ENCODE results near the gene MTFR1L.

DNA sequence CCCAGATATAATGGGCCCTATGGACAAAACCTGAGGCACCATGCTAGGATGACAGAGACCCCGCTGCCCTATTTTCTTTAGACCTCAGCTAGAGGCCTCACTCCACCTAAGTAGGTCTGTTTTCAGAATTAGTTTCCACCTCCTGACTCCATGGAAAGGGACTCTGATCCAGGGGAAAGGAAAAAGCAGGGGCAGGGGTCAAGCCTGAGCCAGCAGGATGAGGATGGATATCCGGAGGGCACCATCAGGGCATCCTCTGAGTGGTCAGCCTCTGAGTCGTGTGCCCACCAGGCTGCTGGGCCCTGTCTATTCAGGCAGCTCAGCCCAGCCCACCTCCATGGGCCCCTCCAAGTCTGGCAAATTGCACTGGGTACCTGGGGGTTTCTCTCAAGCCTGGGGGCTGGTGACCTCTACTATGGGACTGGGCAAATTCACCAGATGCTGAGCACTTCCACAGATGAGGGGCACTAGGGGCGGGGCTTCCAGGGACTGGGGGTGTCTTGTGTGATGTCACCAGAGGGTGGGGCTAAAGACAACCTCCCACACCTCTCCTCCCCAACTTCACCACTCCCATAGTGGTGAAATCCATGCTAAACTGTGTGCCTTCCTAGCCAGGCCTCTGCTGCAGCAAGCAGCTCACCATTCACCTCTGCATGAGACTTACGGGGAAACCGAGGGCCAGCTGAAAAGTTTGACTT is 50.3 kb downstream of the MTFR1L start:
- no peak for TF ChIP-seq FOXM1 (IDR thresholded peaks at IDR 0.05; ENCODE audit: borderline replicate concordance)
- TF ChIP-seq ZNF384 (IDR thresholded peaks at IDR 0.05) = no peak
- no peak for TF ChIP-seq FOXK2 (IDR thresholded peaks at IDR 0.05)
- TF ChIP-seq ELF4 (IDR thresholded peaks at IDR 0.05) = no peak
- no peak for TF ChIP-seq ARNT (IDR thresholded peaks at IDR 0.05)

Data from HEK293T (cell line).